Spinal cord (tissue), 10 donors: ENCODE data around the gene COQ9. TPM values are rescaled to one million over a fixed set of nuclear protein-coding genes. Genes with fewer than 3 reads are reported as not detected.
"Not testable (repeated sequence)": the region's sequence is repeated elsewhere in the genome, so short reads cannot be mapped to it uniquely, and the experiment has no call there.

Source experiments
- DNase-seq, 6 donors: peaks; one replicate each; pipeline versions ENCODE4 v3.0.0 to v3.0.0-alpha.2; 2013 to 2015; ENCODE audit warnings: low spot score in 6 of 6, low read depth in 4 of 6
- H3K27ac ChIP-seq: one replicate; pipeline ENCODE4 v1.5.1; 2013; ENCODE audit warnings: low read depth, low read length, control low read depth
- H3K27me3 ChIP-seq: one replicate; pipeline ENCODE4 v1.6.1; 2013; ENCODE audit warnings: low read length; ENCODE audit not compliant: control insufficient read depth, insufficient read depth
- H3K36me3 ChIP-seq: one replicate; pipeline ENCODE4 v1.6.1; 2013; ENCODE audit warnings: low read length; ENCODE audit not compliant: control insufficient read depth, insufficient read depth
- H3K4me1 ChIP-seq: one replicate; pipeline ENCODE4 v1.6.1; 2013; ENCODE audit warnings: low read length; ENCODE audit not compliant: control insufficient read depth, insufficient read depth
- H3K4me3 ChIP-seq: one replicate; pipeline ENCODE4 v1.5.1; 2013; ENCODE audit warnings: low read depth, low read length, control low read depth
- H3K9me3 ChIP-seq: one replicate; pipeline ENCODE4 v1.6.1; 2013; ENCODE audit warnings: low read length; ENCODE audit not compliant: control insufficient read depth, insufficient read depth
- WGBS: methylation state at CpG from one replicate; pipeline ENCODE4 v1.1.5; 2013; ENCODE audit warnings: missing lambda C conversion rate; ENCODE audit not compliant: insufficient coverage; 5-methylcytosine and 5-hydroxymethylcytosine counted together
- polyA plus RNA-seq, 2 donors: library from polyadenylated mRNA; unstranded; fragments of 120-200 nt; gene quantifications; one replicate each; pipeline ENCODE4 v1.2.1, GENCODE V29; 2013; ENCODE audit not compliant: insufficient read length in 2 of 2
- total RNA-seq, 2 donors: library from RNA; depleted of rRNA in 1 of 2; stranded (reverse); fragments of 120-200 nt in 1 of 2; fragments of >200 nt in 1 of 2; gene quantifications; one replicate each; pipeline versions ENCODE4 v1.2.3 to v1.2.4, GENCODE V29; 2013 to 2014
- donor health status: healthy.

The COQ9 gene
- total and polyA plus RNA-seq, 4 donors = 35.2 to 79.2 (median 72.4) TPM

DNA sequence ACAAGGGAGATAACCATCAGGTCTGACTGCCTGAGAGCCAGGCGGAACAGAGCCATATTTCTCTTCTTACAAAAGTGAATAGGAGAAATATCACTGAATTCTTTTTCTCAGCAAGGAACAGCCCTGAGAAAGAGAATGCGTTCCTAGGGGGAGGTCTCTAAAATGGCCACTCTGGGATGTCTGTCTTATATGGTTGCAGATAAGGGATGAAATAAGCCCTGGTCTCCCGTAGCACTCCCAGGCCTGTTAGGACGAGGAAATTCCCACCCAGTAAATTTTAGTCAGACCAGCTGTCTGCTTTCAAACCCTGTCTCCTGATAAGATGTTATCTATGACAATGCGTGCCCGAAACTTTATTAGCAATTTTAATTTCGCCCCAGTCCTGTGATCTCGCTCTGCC, 7.3 kb upstream of the COQ9 start:
- not testable (repeated sequence) for H3K27me3 ChIP-seq, H3K9me3 ChIP-seq, H3K4me1 ChIP-seq, H3K4me3 ChIP-seq, DNase-seq, H3K27ac ChIP-seq
- H3K36me3 ChIP-seq = peaks cover 26% of the 10 kb centered on the region
- 92% methylated on average over 5 of the region's 8 CpGs for WGBS

DNA sequence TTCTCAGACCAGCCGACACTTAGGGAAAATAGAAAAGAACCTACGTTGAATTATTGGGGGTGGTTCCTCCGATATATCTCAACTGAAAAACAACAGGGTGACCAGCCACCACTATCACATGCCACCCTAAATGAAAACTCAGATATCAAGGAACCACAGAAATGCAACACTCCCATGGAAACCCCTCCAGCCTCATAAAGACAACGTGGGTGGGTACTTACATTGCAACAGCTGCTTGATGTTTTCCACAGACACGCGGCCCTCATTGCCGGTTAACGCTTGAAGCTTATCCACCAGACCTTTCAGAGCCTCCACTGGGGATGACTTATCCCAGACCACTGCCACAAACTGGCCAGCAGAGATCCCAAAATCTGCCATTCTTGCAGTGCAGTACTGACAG, 6.7 kb upstream of the COQ9 start:
- not testable (repeated sequence) for H3K4me1 ChIP-seq, H3K27me3 ChIP-seq, H3K9me3 ChIP-seq, DNase-seq, H3K4me3 ChIP-seq, H3K27ac ChIP-seq
- no CpG with 5 or more reads among the region's 8 CpGs for WGBS
- H3K36me3 ChIP-seq = peaks cover 20% of the 10 kb centered on the region

DNA sequence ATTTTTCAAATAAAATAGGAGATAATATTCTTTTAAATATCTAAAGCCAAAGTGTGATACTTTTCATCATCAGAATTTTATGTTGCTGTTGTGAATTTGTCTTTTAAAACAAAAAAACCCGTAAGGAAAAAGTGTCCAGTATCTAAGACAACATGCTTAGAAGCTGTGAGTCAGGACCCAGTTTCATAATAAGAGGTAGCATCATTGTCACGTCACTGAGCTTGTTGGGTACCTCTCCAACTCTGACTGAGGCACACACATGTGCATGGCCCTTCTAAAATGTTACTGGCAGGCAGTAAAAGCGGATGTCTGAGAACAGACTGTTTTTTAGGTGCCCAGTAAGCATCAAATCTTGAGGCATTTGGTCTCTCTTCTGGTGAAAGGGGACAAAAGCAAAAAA, 2.6 kb upstream of the COQ9 start:
- H3K4me1 ChIP-seq = peaks cover 19% of the 10 kb centered on the region
- H3K9me3 ChIP-seq = no peaks in the 10 kb centered on the region
- DNase-seq = no peak
- 84% methylated on average over 3 of the region's 3 CpGs for WGBS
- peaks cover 3% of the 10 kb centered on the region for H3K36me3 ChIP-seq
- H3K4me3 ChIP-seq = no peak overlapping the region
- no peak overlapping the region for H3K27ac ChIP-seq
- no peaks in the 10 kb centered on the region for H3K27me3 ChIP-seq

DNA sequence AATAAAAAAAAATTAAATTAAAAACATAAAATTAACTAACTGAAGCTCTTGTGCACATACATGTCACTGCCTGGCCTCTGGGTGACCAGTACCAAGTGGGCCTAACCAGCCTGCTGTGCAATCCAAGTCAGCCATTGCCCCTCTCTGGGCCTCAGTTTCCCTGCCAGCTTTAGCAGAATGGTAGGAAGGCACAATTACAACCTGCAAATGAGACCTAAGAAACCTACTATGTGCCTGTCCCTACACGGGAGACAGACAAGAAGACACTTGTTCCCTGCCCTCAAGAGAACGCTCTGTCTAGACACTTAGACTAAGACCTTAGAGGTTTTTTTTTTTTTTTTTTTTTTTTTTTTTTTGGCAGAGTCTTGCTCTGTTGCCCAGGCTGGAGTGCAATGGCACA, 1.8 kb upstream of the COQ9 start:
- no peak for DNase-seq
- WGBS = no CpG with 5 or more reads among the region's 2 CpGs
- peaks cover 3% of the 10 kb centered on the region for H3K36me3 ChIP-seq
- no peaks in the 10 kb centered on the region for H3K27me3 ChIP-seq
- no peak overlapping the region for H3K4me3 ChIP-seq
- H3K27ac ChIP-seq = no peak overlapping the region
- peaks cover 19% of the 10 kb centered on the region for H3K4me1 ChIP-seq
- H3K9me3 ChIP-seq = no peaks in the 10 kb centered on the region

DNA sequence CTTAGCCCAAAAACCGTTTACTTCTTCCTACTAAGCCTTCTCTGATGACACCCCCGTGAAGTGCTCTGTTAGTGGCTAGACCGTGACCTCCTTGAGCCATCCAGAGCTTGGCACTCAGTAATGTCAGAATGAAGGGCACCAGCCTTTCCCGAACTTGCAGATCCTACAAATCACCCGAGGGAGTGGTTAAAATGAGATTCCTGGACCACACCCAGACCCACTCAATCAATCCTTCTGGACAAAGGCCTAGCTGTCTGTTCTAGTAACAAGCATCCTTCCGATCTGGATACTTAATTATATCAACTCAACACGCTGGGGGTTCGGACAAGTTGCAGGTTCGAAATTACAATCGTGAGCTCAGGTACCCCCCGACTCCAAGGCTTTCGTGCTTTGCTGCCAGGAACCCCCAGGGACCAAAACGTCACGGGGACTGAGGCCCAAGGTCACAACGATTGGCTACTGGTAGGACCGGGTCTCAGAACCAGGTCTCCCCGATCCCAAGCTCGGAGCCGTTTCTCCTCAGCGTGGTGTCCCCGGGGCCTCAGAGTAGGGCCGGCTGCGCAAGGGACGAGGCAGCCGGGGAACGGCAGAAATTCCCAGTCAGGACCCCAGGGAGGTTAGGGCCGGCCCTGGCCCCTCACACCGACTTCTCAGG, 621 bp upstream of the COQ9 start:
- Histone ChIP-seq H3K27me3 (no peaks in the 10 kb centered on the region), H3K27ac (peak overlapping the region; percentile 78), H3K4me3 (peak overlapping the region; percentile 95), H3K4me1 (peaks cover 19% of the 10 kb centered on the region), H3K9me3 (no peaks in the 10 kb centered on the region), H3K36me3 (peaks cover 10% of the 10 kb centered on the region)
- peak in 2 of 6 donors; percentile 19 to 80 for DNase-seq
- 2% methylated on average over 27 of the region's 28 CpGs for WGBS

DNA sequence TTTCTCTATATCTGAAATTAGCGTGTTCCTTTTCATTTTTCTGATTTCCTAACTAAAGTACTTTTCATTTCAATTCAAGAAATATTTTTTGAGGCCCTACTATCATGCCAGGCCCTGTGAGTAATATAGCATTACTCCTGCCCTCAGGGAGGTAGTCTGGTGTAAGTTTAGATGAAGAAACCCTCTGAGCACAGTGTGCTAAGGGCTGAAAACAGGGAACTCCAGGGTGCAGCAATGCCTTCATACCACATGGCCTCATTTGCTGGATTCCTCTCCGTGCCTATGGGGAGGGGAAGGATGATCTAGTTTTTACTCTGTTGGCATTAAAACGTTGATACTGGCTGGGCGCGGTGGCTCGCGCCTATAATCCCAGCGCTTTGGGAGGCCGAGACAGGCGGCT, 4.7 kb downstream of the COQ9 start:
- Histone ChIP-seq H3K36me3 (peaks cover 43% of the 10 kb centered on the region), H3K27me3 (no peaks in the 10 kb centered on the region), H3K4me1 (peaks cover 5% of the 10 kb centered on the region), H3K4me3 (no peak overlapping the region), H3K9me3 (no peaks in the 10 kb centered on the region), H3K27ac (no peak overlapping the region)
- DNase-seq = no peak
- whole genome bisulfite sequencing = 100% methylated on average over 3 of the region's 10 CpGs

DNA sequence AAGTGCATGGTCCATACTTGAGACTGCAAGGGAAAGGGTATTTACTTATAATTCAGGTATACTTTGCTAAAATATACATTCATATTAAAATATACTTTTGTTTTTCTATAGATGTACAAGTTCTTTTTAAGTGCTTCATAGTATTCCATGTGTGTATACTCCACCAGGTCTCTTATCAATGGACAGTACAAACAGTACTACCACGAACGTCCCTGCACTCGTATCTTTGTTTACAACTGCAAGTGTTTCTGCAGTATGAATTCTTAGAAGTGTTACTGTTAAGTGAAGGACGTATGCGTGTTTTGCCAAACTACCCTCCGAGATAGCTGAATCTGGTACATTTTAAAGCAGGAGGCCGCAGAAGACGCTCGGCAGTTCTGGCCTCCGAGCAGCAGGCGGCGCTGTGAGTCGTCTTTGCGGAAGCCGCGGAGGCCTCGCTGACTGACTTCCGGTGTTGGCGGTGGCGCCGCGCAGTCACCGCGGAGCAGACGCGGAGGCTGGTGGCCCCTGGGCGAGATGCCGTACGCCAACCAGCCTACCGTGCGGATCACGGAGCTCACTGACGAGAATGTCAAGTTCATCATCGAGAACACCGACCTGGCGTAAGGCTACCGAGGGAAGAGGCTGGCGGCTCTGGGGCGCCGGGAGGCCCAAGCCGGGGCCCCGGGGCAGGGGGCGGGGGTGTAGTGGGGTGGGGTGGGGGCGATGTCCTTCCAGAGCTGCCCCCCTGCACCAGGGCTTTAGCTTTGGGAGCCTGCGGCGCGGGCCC, 15.1 kb downstream of the COQ9 start, which contains the start of gene POLR2C:
Gene POLR2C, plus strand, starts transcription at position 471 of the 769 bp plus-strand sequence. Its CDS starts 46 bp downstream, at position 517.
- H3K9me3 ChIP-seq = no peaks in the 10 kb centered on the region
- H3K4me1 ChIP-seq = peaks cover 22% of the 10 kb centered on the region
- DNase-seq = peak in 5 of 6 donors; percentile 65 to 96 (median 82)
- no peak within 1 kb of the TSS for H3K27ac ChIP-seq
- under 1% methylated on average over 31 of the region's 47 CpGs for WGBS
- no peaks in the 10 kb centered on the region for H3K27me3 ChIP-seq
- H3K4me3 ChIP-seq = peak within 1 kb of the TSS; percentile 71
- H3K36me3 ChIP-seq = peaks cover 58% of the 10 kb centered on the region

DNA sequence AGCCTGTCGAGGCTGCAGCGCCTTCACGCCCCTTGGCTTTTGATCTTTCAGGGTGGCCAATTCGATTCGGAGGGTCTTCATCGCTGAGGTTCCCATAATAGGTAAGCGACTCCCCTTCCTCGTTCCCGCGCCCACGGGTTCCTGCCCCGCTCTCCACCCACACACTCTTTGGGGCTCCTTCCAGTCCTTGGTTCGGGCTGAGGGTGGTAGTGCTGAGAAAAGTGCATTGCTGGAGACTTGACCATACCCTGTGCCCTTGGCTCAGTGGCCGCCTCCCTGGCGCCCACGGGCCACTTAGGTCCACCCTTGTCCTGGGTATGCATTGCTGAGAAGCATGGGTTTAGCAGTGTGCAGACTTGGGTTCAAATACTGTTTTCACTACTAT, 15.7 kb downstream of the COQ9 start:
- 2% methylated on average over 6 of the region's 16 CpGs for WGBS
- H3K36me3 ChIP-seq = peaks cover 55% of the 10 kb centered on the region
- no peaks in the 10 kb centered on the region for H3K9me3 ChIP-seq
- H3K27ac ChIP-seq = no peak overlapping the region
- peak overlapping the region; percentile 71 for H3K4me3 ChIP-seq
- no peaks in the 10 kb centered on the region for H3K27me3 ChIP-seq
- peaks cover 19% of the 10 kb centered on the region for H3K4me1 ChIP-seq
- DNase-seq = no peak

DNA sequence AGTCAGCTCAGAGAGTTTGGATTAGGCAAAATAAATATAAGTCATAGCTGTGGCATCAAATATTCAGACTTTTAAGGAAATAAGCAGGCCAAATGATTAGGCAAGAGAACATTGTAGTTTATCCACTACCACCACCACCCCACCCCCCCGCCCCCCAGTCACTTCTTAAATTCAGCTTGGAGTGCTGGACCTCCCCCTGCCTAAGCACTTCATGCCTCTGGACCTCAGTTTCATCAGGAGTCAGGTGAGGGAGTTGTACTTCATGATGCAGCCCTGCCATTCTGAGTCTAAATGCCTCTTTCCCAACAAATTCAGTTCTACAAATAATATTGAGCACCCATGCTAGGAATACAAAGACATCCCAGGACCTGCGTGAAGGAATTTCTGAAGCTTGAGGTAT, 17.2 kb downstream of the COQ9 start:
- WGBS = no CpG with 5 or more reads among the region's 2 CpGs
- H3K9me3 ChIP-seq = no peaks in the 10 kb centered on the region
- H3K36me3 ChIP-seq = peaks cover 58% of the 10 kb centered on the region
- no peak overlapping the region for H3K27ac ChIP-seq
- H3K27me3 ChIP-seq = no peaks in the 10 kb centered on the region
- H3K4me1 ChIP-seq = peaks cover 15% of the 10 kb centered on the region
- no peak overlapping the region for H3K4me3 ChIP-seq
- DNase-seq = no peak

DNA sequence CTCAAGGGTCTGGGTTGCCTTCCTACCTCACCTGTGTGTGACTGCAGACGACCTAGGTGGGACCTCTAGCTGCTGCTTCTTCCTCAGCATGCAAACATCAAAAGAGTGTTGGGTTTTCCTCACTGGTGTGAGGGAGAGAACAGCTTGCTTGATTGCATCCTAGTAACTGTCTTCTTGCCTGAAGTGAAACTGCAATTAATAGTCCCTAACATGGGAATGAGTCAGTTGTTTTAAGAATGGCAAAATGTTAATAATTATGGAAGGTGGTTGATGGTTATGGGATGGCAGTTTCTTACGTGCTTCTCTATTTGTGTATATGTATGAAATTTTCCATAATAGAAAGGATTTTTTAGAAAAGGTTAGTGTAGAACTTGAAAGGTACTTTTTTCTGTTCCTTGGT, 21.1 kb downstream of the COQ9 start:
- Histone ChIP-seq H3K27ac (no peak overlapping the region), H3K4me1 (peaks cover 20% of the 10 kb centered on the region), H3K4me3 (no peak overlapping the region), H3K36me3 (peaks cover 78% of the 10 kb centered on the region), H3K27me3 (no peaks in the 10 kb centered on the region), H3K9me3 (no peaks in the 10 kb centered on the region)
- no peak for DNase-seq
- WGBS = 100% methylated on average over 1 of the region's 2 CpGs
